A549 treated with ZK216348 at 1 μM for 4 hours (cell line): Measurements from ENCODE around the gene PPFIA2. TPM values are rescaled to one million over a fixed set of nuclear protein-coding genes. Genes with fewer than 3 reads are reported as not detected.

Experiments
- total RNA-seq: library from RNA; stranded (reverse); fragments of 200-300 nt; extraction: Qiagen RNA extraction; gene quantifications from 5 replicates; pipeline ENCODE4 v1.2.3, GENCODE V29; 2022; ENCODE audit warnings: low read depth

PPFIA2 gene
- not detected in 5 replicates for total RNA-seq

GRCh38 chr12:81759190-81760051, at the start of gene PPFIA2:
Gene PPFIA2, minus strand, starts transcription at chr12:81759350.

